Measurements from ENCODE around the gene C1orf198.
"Not testable (repeated sequence)": the region's sequence is repeated elsewhere in the genome, so short reads cannot be mapped to it uniquely, and the experiment has no call there.

C1orf198 gene

GRCh38 chr1:230858918-230859729 lies 9.2 kb downstream of the C1orf198 start:
- DNase-seq = no peak

- no peak for DNase-seq
Measured at GRCh38 chr1:230858236-230858820, 10.0 kb downstream of the C1orf198 start.

GRCh38 chr1:230857822-230858221 lies 10.5 kb downstream of the C1orf198 start:
- DNase-seq = no peak

GRCh38 chr1:230857077-230857476 lies 11.2 kb downstream of the C1orf198 start:
- no peak for DNase-seq

GRCh38 chr1:230855886-230856285 lies 12.4 kb downstream of the C1orf198 start:
- DNase-seq = no peak

GRCh38 chr1:230854423-230854822 lies 13.9 kb downstream of the C1orf198 start:
- no peak for DNase-seq

GRCh38 chr1:230853731-230854130 lies 14.6 kb downstream of the C1orf198 start:
- DNase-seq = no peak

- no peak for DNase-seq
Measured at GRCh38 chr1:230852959-230853358, 15.4 kb downstream of the C1orf198 start.

GRCh38 chr1:230851291-230851691 lies 17.0 kb downstream of the C1orf198 start:
- DNase-seq = no peak

- no peak for DNase-seq
Measured at GRCh38 chr1:230850547-230850946, 17.8 kb downstream of the C1orf198 start.

- DNase-seq = no peak
Measured at GRCh38 chr1:230849451-230850224, 18.7 kb downstream of the C1orf198 start.

GRCh38 chr1:230848235-230848634 lies 20.1 kb downstream of the C1orf198 start:
- DNase-seq = no peak

GRCh38 chr1:230845184-230845583 lies 23.1 kb downstream of the C1orf198 start:
- DNase-seq = not testable (repeated sequence)

GRCh38 chr1:230844561-230844960 lies 23.8 kb downstream of the C1orf198 start:
- no peak for DNase-seq

- no peak for DNase-seq
Measured at GRCh38 chr1:230843503-230844309, 24.6 kb downstream of the C1orf198 start.

- no peak for DNase-seq
Measured at GRCh38 chr1:230842801-230843200, 25.5 kb downstream of the C1orf198 start.

GRCh38 chr1:230839173-230839572 lies 29.1 kb downstream of the C1orf198 start:
- no peak for DNase-seq

- DNase-seq = no peak
Measured at GRCh38 chr1:230836793-230837192, 31.5 kb downstream of the C1orf198 start.

GRCh38 chr1:230836347-230836746 lies 32.0 kb downstream of the C1orf198 start:
- no peak for DNase-seq

GRCh38 chr1:230834292-230834691 lies 34.0 kb downstream of the C1orf198 start:
- no peak for DNase-seq

GRCh38 chr1:230833511-230833910 lies 34.8 kb downstream of the C1orf198 start:
- DNase-seq = no peak

GRCh38 chr1:230832476-230832875 lies 35.8 kb downstream of the C1orf198 start:
- no peak for DNase-seq

GRCh38 chr1:230831771-230832170 lies 36.5 kb downstream of the C1orf198 start:
- DNase-seq = no peak

Data from stimulated activated CD4-positive, alpha-beta T cell treated with anti-CD3 and anti-CD28 coated beads, Interleukin-12 subunit alpha, Interleukin-12 subunit beta, amount 100 ng/mL, for 4 hours (primary cell).